HG03432 (cell line): ENCODE results near the gene RAB3C.

ENCODE experiments used
- ATAC-seq: cut with Tn5 transposase; IDR thresholded peaks from one replicate; pipeline ENCODE4 v1.9.1; 2021; ENCODE audit warnings: mild to moderate bottlenecking, moderate library complexity; ENCODE audit not compliant: unreplicated experiment

RAB3C gene

DNA sequence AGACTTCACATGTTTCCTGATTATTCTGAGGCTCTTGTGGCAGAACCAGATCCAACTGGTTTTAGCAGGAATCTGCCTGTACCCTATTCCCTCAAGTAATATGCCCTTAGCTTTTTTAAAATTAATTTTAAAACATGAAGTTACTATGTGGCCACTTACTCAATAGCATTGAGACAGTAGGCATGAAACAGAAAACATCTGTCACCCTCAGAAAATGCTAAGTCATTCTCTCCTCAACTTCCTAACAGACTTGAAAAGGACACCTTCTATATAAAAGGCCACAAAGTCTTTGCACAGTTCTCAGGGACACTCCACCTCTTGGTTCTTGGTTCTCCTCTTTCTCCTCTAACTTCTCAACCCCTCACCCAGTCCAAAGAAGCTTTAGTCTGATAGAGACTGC is 277.8 kb downstream of the RAB3C start:
- no peak for ATAC-seq

DNA sequence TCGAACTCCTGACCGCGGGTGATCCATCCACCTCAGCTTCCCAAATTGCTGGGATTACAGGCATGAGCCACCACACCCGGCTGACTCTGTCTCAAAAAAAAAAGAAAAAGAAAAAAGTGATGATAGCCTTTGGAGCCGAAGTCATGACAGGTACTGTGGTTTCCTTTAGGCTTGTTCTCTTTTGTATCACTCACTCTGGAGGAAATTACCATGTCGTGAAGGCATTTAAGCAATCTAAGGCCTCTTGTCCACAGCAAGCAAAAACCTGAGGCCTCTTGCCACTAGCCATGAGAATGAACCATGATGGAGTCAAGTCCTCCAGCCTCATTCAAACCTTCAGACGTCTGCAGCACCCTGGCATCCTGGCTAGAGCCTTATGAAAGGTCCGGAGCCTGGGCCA is 286.1 kb downstream of the RAB3C start:
- no peak for ATAC-seq

DNA sequence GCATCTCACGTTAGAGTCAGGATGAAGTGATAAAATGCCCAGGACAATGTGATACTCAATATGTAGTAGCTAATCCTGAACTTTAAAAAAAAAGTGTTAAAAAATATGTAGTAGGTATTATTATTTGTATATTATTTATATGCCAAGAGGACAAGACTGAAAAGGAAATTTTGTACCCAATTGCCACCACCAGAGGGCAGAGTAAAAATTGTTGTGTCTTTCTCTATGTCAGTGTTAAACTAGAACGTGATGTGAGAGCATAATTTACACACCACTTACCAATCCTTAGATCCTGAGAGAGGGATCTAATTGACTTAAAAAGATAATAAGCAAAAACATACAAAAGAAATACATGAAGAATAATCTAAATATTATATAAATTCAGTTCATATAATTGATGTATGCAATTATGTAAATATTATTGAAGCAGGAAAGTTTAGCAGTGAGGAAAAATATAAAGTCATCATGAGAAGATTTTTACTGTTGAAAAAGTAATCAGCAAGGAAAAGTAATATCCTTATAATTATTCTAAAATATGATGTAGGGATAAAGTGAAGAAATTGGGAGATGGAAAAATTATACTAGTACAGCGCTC is 288.9 kb downstream of the RAB3C start:
- ATAC-seq: peak; percentile 60

DNA sequence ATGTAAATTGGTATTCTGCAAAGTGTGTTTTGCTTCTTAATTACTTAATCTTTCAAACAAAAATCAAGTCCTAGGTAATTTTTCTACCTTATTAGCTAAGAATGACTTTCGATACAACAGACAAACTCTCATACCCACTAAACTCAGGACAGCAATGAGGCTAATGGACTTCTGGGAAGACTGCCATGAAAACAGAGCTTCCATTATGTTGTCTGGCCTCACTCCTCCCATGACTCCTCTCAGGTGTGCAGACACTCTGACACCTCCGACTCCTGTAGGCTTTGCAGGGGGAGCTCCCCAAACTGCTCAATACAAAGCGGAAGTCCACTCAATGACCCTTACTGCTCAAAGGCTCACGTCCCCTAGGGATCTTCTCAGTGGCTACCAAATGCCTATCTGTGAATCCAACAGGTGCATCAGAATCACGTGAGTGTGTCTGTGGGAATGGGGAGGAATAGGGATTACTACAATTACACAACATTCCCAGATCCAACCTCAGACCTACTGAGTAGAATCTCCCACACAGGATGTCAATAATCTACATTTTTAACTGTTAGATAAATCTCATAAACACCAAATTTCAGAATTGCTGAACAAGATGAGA is 289.9 kb downstream of the RAB3C start:
- ATAC-seq: no peak

DNA sequence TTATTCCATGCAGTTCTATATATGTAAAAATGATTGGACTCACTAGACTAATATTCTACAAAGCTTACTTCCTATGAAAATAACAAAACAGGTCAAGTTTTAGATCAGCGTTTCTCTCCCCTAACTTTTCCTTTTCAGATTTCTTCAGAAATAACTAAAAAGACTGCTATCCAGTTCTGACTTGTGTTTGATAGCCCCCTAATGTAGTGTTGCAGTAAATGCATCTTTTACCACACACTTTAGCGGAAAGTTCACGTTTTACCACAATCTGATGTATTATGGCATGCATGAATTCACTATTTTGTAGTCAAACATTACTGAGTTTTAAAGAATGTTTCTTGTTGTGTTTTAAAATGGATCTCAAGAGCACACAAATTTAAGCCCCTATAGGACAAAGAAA is 292.7 kb downstream of the RAB3C start:
- ATAC-seq: no peak

DNA sequence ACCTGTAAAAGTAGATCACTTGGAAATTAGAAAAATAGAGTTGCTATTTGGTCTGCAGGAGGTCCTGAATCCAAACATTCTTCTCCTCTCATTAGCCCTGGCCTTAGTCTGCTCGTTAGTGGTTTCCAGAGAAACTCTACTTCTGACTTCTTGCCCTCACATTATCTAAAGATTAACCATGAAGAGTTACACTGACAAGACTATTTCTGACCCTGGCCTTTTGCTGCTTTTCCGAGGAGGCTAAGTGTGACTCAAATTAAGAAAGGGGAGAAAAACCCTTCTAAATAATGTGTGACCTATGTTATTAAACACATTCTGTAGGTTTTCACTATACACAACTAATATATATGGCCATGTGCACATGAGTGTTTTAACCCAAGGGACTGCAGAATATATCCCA is 302.4 kb downstream of the RAB3C start:
- peak; percentile 69 for ATAC-seq

DNA sequence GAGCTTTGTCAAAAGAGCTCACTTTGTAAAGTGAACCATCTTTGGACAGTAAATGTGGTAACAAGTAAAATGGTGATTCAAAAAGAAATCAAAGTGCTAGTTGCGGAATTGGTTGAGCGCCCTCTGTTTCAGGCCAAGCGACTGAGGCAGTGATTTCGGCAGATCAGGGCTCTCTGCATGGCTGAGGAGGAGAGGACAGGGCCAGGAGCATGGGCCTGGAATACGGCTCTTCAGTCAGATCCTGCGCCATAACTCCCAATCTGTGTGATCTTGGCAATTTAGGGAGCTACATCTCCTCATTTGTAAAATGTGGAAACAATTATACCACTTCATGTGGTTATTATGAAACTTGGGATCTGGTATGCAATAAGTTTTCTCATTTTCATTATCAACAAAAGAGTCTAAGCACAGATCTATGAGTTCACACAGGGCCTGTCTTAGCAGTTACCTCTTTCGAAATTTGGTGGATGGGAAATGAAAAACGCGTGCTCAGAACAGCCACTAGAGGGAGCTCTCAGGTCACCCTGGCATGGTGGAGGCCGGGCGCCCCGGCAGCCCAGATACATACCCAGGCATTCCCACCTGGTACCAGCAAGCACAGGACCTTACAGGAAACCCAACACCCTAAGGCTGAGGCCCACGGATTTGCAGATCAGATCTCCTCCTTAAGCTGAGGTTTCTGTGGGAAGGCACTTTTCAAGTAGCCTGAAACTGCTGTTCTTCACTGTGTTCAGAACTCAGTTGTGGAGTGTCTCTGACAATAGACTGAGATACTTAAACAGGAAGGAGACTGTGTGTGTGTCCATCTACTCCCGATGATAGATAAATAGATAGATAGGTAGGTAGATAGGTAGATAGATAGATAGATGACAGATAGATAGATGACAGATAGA is 303.7 kb downstream of the RAB3C start:
- peak; percentile 74 for ATAC-seq

DNA sequence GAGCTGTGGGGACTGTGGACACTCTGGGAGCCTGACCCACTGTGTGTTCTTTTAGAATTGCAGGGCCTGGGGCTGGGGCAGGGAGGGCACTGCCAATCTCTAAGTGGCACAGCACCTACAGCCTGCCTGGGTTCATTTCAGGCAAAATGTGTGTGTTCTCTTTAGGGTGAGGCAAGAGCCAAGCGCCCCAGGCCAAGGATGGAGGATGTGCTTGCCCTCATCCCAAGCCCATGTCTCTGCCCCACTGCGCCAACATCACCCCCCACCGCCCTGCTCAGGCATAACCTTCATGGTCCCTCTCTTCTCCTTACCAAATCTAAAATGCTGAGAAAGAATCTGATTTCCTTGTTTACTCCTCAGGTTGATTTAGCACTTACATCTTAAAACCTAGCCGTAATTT is 304.4 kb downstream of the RAB3C start:
- ATAC-seq: no peak

DNA sequence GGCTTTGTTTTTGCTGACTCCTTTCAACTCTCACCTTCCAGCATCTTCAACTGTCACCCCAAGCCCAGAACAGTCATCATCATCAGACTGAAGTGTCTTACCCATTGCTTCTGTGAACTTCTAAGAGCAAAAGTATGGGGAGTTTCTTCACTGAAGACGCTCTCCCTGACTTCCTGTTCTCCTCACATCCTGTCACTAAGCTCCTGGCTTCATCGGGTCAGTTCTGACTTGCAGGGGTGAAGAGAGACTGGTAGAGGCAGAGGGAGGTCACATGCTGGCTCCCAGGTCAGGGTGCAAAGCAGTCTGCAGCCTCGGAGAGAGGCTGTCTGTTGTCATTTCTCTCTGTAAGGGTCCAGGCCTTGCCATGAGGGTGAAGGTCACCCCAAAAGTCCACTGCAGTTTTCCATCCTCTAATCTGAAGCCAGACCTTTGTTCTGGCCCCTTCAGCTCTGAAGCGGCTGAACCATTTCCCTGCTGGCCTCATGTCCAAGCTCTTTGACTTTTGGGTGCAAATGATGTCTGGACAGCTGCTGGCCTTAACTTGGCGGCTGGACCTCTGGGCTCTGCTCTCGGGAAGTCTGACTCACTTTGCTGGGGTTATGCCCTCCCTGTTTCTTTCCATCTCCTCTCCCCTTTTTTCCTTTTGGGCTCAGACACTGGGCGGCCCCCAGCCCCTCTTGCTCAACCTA is 305.0 kb downstream of the RAB3C start:
- ATAC-seq: no peak

DNA sequence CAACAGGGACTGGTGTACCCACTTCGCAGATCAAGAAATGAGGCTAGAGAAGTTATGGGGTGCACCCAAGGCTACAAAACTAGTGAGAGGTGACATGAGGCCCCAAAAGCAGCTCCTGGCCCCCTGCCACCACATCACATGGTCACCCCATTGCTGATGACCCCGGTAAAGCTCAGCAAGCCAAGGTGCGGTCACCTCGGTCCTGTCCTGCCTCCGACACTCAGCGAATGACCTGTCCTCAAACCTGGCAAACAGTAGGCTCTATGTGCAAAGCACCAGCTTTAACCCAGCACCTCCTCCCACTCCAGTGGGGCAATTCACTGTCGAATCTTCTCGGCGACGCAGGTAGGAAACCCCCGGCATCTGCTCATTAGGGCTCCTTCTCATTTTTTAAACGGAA is 307.4 kb downstream of the RAB3C start:
- ATAC-seq: no peak

DNA sequence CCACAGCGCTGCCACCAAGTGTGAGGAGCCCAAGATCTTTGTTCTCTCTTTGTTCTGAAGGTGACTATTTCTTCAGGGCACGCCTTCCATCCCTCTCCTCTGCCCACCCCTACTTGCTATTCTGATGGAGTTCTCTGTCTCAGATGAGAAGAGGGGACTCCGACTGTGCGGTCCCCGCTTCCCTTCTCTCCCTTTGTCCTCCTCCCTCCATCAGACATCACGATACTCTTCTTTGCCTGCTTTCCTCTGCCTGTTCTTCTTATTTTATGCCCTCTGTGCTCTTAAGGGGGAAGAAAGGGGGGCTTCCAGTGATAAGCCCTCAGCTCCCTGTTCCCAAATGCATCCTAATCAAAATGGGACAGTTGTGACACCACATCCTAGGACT is 307.8 kb downstream of the RAB3C start:
- no peak for ATAC-seq

DNA sequence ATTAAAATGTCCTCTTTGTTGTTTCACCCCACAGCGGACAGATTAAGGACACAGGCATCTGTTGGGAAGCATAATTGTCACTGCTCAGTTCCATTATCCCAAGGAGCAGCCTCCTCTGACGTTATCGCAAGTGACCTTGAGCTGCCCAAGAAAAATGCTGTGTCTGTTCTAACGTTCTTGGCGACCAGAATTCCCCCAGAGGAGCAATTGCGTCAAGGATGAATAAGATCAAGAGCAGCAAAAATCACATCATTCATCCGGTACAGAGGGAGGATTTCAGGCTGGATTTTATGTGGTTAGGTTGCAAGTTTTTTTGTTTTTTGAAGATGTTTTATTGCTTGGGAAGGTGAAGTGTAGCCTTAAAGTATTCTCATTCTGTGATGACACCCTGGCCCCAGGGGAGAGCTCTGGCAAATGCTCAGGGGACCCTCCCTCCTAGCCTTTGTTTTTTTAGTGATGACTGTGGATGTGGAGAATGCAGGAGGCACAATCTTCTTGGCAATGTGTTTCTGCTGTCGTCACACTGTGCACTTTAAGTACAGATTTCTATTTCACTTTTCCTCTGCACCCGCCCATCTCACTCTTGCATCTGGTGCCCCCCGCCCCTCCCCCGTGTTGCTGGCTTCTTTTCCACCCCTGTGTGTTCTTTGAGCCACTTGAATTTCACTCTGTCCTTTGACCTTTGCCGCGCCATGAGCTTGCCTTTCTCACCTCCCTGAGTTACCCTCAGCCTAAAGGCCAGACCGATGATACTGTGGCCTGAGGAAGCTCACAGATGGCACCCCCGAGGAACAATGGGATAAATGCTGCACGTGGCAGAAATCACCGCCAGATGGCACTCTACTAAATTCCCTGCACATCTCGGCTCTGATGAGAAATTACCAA is 308.5 kb downstream of the RAB3C start:
- peak; percentile 47 for ATAC-seq

DNA sequence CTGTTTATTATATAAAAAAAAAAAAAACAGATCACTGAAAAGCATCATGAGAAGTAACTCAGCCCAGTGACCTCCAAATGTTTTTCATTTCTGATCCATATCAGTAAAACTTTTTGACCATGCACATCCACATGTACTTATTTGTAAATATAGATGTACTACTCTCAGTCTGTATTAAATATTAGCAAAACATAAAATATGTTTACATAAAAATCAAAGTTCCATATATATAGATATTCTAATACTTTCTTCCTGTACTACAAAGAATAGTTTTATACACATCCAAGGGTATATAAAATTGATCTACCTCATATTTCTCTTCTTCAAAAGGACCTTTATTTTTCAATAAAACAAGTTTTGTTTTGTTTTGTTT is 309.1 kb downstream of the RAB3C start:
- ATAC-seq: no peak

DNA sequence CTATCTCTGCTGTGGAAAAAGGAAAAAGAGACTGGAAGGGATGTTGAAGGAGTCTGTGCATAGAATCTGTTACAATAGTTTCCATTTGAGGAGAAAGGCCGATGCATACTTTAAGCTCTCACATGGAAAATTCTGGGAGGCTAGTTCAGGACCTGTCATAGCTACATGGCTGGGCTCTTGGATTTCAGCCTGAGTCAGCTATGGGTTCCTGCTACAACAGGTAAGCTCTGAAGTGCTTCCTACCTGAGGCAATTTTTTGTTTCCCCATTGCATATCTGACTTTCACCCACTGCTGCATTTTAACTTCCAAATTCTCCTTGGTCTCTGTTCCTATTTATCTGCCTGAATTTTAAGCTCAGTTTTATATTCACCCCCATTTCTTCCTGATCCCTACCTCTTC is 310.7 kb downstream of the RAB3C start:
- no peak for ATAC-seq

DNA sequence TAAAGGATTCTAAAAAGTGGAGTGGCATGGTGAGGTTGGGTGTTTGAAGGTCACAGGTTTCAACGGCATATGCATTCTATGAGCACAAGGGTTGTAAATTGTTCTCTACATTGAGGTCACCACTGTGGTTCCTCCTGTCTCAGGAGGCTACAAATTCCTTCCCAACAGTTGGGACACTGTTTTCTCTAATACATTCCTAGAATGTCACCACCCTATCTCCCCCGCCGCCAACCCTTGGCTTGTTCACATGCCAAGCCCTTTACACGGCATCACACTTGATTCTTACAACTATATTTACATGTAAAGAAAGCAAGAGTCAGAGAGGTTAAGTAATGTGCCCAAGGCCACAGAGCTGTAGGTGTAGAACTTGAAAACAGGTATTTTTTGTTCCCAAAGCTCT is 315.1 kb downstream of the RAB3C start:
- no peak for ATAC-seq

DNA sequence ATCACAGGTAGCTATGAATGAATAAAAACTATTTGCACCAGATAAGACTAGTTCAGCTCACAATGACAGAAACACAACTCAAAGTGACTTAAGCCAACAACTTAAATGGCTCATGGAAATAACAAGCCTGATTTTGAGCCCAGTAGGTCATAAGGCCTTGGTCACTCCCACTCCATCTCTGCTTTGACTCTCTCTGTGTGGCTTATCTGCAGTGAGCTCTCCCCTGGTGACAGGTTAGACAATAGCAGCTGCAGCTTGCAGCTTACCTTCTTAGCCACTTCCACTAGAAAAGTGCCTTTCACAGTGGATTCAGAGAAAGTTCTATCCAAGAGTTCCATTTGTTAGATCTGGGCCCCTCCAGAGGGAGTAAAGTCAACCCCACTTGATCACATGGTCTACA is 315.7 kb downstream of the RAB3C start:
- no peak for ATAC-seq

DNA sequence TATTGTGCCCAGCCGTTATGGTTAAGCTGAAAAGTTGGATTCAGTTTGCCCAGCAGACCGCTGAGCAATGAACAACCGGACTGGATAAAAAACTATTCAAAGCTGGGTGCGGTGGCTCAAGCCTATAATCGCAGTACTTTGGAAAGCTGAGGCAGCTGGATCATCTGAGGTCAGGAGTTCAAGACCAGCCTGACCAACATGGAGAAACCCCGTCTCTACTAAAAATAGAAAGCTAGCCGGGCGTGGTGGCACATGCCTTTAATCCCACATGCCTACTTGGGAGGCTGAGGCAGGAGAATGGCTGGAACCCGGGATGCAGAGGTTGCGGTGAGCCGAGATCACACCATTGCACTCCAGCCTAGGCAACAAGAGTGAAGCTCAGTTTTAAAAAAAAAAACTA is 318.4 kb downstream of the RAB3C start:
- ATAC-seq: no peak

DNA sequence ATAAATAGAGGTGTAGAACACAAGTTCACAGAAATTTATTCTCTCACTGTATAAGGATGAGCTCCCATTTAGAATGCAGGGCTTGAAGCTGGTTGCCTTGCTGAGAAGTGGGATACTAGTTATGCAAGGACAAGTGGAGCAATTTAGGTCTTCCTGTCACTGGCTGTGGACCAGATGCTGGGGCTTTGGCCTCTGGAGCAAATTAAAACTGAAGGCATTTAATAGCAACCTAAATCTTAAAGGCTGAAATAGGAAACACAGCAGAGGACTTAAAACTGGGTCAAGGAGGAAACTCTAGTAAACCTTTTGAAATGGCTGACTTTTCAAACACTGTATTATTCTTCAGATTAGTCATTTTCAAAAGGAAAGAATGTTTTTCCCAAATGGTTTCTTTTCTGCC is 319.4 kb downstream of the RAB3C start:
- no peak for ATAC-seq

DNA sequence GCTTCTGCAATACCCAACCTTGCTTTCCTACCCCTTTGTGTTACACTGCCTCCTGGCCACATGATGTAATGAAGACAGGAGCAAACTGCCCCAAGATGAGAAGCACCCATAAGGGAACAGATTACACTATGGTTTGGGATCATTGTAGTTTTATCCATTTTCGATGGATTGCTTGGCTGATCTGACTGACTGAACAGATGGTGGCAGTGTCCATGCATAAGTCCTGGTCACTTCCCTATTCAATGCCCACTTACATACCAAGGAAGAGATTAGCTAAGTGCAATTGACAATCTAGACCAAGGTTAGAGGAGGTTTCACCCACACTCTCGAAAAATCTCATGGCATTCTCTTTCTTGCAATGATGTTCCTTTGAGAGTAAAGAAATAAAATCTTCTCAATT is 319.9 kb downstream of the RAB3C start:
- ATAC-seq: no peak

DNA sequence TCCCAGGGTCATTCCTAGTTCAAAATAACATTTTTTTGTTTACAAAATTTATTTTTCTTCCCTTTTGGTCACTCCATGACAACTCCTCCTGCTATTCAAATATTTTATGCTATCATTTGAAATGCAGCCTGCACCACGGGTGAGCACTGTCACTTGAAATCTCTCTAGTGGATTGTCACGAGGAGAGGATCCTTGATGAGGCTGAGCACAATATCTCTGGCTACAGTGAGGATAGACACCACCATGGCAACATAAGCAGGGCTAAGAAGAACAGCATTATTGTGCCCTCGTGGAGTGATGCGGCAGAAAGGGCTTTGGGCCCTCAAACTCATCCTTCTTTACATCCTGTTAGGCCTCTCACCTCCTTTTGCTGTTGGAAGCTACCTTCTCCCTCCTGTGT is 321.9 kb downstream of the RAB3C start:
- no peak for ATAC-seq

DNA sequence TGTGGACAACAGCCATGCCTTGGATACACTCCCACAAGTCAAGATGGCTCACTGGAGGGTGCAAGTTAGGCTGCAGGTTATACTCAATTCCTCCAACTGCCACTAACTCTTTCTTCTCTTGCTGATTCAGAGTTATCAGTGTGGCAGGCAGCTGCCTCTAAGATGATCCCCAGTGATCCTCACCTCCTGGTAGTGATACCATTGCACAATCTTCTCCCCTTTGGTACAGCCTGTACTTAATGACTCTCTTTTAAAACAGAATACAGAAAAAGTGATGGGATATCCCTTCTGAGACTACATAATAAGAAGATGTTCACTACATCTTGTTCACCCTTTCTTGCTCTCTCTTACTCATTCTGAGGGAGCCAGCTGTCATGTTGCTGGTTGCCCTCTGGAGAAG is 323.1 kb downstream of the RAB3C start:
- no peak for ATAC-seq
